ENCODE results near the gene NANOS1. TPM values are rescaled to one million over a fixed set of nuclear protein-coding genes. Genes with fewer than 3 reads are reported as not detected.

The NANOS1 gene
- total and polyA plus RNA-seq, 2 experiments from 2014 or later, result under 0.01 to 0.15 TPM

GRCh38 chr10:119045561-119045960 lies 16.0 kb downstream of the NANOS1 start:
- Histone ChIP-seq H3K27ac (no peak overlapping the region), H3K27me3 (replicated peaks; ENCODE audit: insufficient read depth) (no peaks in the 10 kb centered on the region), H3K9me3 (ENCODE audit: low read depth) (no peaks in the 10 kb centered on the region), H4K20me1 (ENCODE audit: insufficient read depth) (peaks cover 20% of the 10 kb centered on the region; the same call in 1 of the 2 replicates), H3K9ac (no peak overlapping the region), H3K9me2 (ENCODE audit: insufficient read depth) (no peaks in the 10 kb centered on the region), H2AFZ (no peak overlapping the region), H3K4me1 (ENCODE audit: insufficient read depth) (no peaks in the 10 kb centered on the region), H3K36me3 (ENCODE audit: low read depth) (peaks cover 98% of the 10 kb centered on the region), H3F3A (ENCODE audit: insufficient read depth) (peaks cover 34% of the 10 kb centered on the region), H3K4me2 (ENCODE audit: unreplicated experiment) (no peak overlapping the region), H3K4me3 (no peak overlapping the region), H3K79me2 (ENCODE audit: insufficient read depth) (peaks cover 100% of the 10 kb centered on the region)
- no peak for TF ChIP-seq EZH2phosphoT487 (IDR thresholded peaks at IDR 0.05; ENCODE audit: insufficient read depth, low read depth)
- no peak for TF ChIP-seq EZH2 (IDR thresholded peaks at IDR 0.05; ENCODE audit: insufficient read depth, poor library complexity, severe bottlenecking)
- DNase-seq, result no peak
- 89 to 90% methylated on average over 7 of the region's 7 CpGs for WGBS, 2 experiments (ENCODE audit: low coverage in 1 of 2, low lambda C conversion rate in 2 of 2, missing lambda C conversion rate in 2 of 2)
- in situ Hi-C loops (cut with MboI), result no loop called here

DNA sequence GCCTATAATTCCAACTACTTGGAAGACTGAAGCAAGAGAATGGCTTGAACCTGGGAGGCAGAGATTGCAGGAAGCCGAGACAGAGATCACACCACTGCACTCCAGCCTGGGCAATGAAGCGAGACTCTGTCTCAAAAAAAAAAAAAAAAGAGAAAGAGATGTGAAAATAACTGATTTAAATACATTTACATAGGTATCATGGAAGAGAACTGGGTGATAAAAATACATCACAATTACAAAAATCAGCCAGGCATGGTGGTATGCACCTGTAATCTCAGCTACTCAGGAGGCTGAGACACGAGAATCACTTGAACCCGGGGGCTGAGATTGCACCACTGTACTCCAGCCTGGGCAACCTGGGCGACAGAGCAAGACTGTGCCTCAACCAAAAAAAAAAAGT lies 19.8 kb downstream of the NANOS1 start:
- peaks cover 100% of the 10 kb centered on the region for H3K79me2 ChIP-seq (ENCODE audit: insufficient read depth)
- peaks cover 50% of the 10 kb centered on the region for H3F3A ChIP-seq (ENCODE audit: insufficient read depth)
- no peak for DNase-seq
- peaks cover 27% of the 10 kb centered on the region; the same call in 1 of the 2 replicates for H4K20me1 ChIP-seq (ENCODE audit: insufficient read depth)
- 97 to 99% methylated on average over 5 of the region's 5 CpGs for WGBS, 2 experiments (ENCODE audit: low coverage in 1 of 2, low lambda C conversion rate in 2 of 2, missing lambda C conversion rate in 2 of 2)
- TF ChIP-seq EZH2 (IDR thresholded peaks at IDR 0.05; ENCODE audit: insufficient read depth, poor library complexity, severe bottlenecking) (no peak), EZH2phosphoT487 (IDR thresholded peaks at IDR 0.05; ENCODE audit: insufficient read depth, low read depth) (no peak)
- H3K4me2 ChIP-seq (ENCODE audit: unreplicated experiment), result no peak overlapping the region
- H3K27ac ChIP-seq, result no peak overlapping the region
- in situ Hi-C loops (cut with MboI), result no loop called here
- no peaks in the 10 kb centered on the region for H3K9me2 ChIP-seq (ENCODE audit: insufficient read depth)
- peaks cover 94% of the 10 kb centered on the region for H3K36me3 ChIP-seq (ENCODE audit: low read depth)
- H3K27me3 ChIP-seq (replicated peaks; ENCODE audit: insufficient read depth), result no peaks in the 10 kb centered on the region
- H3K9me3 ChIP-seq (ENCODE audit: low read depth), result no peaks in the 10 kb centered on the region
- no peak overlapping the region for H2AFZ ChIP-seq
- H3K9ac ChIP-seq, result no peak overlapping the region
- no peaks in the 10 kb centered on the region for H3K4me1 ChIP-seq (ENCODE audit: insufficient read depth)
- no peak overlapping the region for H3K4me3 ChIP-seq

DNA sequence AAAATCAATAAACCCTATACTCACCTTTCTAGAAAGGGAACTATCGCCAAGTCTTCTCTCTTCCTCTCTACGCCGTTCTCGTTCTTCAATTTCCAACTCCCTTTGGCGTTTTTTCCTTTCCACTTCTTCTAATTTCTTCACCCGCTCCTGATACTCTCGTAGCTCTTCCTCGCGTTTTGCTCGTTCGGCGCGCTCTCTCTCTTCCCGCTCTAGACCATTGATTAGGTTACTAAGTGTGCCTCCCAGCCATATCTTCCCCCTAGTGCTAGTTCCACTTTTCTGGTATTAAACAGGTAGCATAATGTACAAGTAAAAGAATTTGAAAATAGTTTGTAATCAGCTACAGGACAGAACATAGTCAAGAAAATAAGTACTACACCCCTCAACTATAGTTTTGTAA lies 20.3 kb downstream of the NANOS1 start:
- Histone ChIP-seq H2AFZ (no peak overlapping the region), H3K36me3 (ENCODE audit: low read depth) (peaks cover 94% of the 10 kb centered on the region), H3K9ac (no peak overlapping the region), H3K27ac (no peak overlapping the region), H3K4me2 (ENCODE audit: unreplicated experiment) (no peak overlapping the region), H3K4me1 (ENCODE audit: insufficient read depth) (no peaks in the 10 kb centered on the region), H3F3A (ENCODE audit: insufficient read depth) (peaks cover 50% of the 10 kb centered on the region), H3K9me3 (ENCODE audit: low read depth) (no peaks in the 10 kb centered on the region), H3K4me3 (no peak overlapping the region), H3K9me2 (ENCODE audit: insufficient read depth) (no peaks in the 10 kb centered on the region), H3K27me3 (replicated peaks; ENCODE audit: insufficient read depth) (no peaks in the 10 kb centered on the region), H3K79me2 (ENCODE audit: insufficient read depth) (peaks cover 100% of the 10 kb centered on the region), H4K20me1 (ENCODE audit: insufficient read depth) (peaks cover 27% of the 10 kb centered on the region; the same call in 1 of the 2 replicates)
- in situ Hi-C loops (cut with MboI), result no loop called here
- TF ChIP-seq EZH2phosphoT487 (IDR thresholded peaks at IDR 0.05; ENCODE audit: insufficient read depth, low read depth) (no peak), EZH2 (IDR thresholded peaks at IDR 0.05; ENCODE audit: insufficient read depth, poor library complexity, severe bottlenecking) (no peak)
- no peak for DNase-seq
- WGBS, 2 experiments (ENCODE audit: low coverage in 1 of 2, low lambda C conversion rate in 2 of 2, missing lambda C conversion rate in 2 of 2), result 94 to 96% methylated on average over 14 of the region's 14 CpGs

DNA sequence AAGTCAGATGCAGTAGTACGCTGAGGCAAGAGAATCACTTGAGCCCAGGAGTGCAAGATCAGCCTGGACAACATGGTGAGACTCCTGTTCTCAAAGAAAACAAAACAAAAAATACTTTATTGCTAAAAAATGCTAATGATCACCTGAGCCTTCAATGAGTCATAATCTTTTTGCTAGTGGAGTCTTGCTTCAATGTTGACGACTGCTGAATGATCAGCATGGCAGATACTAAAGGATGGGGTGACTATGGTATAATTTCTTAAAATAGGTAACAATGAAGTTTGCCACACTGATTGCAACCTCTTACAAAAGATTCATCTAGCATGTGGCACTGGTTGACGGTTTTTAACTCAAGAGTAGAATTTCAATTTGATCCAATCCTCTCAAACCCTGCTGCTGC lies 22.3 kb downstream of the NANOS1 start:
- H3K79me2 ChIP-seq (ENCODE audit: insufficient read depth), result peaks cover 100% of the 10 kb centered on the region
- TF ChIP-seq EZH2 (IDR thresholded peaks at IDR 0.05; ENCODE audit: insufficient read depth, poor library complexity, severe bottlenecking) (no peak), EZH2phosphoT487 (IDR thresholded peaks at IDR 0.05; ENCODE audit: insufficient read depth, low read depth) (no peak)
- H2AFZ ChIP-seq, result no peak overlapping the region
- no peaks in the 10 kb centered on the region for H3K4me1 ChIP-seq (ENCODE audit: insufficient read depth)
- H3K9me3 ChIP-seq (ENCODE audit: low read depth), result no peaks in the 10 kb centered on the region
- H3F3A ChIP-seq (ENCODE audit: insufficient read depth), result peaks cover 54% of the 10 kb centered on the region
- H3K4me2 ChIP-seq (ENCODE audit: unreplicated experiment), result no peak overlapping the region
- H3K27ac ChIP-seq, result no peak overlapping the region
- peaks cover 19% of the 10 kb centered on the region; the same call in 1 of the 2 replicates for H4K20me1 ChIP-seq (ENCODE audit: insufficient read depth)
- peaks cover 91% of the 10 kb centered on the region for H3K36me3 ChIP-seq (ENCODE audit: low read depth)
- H3K9ac ChIP-seq, result no peak overlapping the region
- DNase-seq, result no peak
- in situ Hi-C loops (cut with MboI), result no loop called here
- 70 to 72% methylated on average over 3 of the region's 3 CpGs for WGBS, 2 experiments (ENCODE audit: low coverage in 1 of 2, low lambda C conversion rate in 2 of 2, missing lambda C conversion rate in 2 of 2)
- H3K4me3 ChIP-seq, result no peak overlapping the region
- H3K9me2 ChIP-seq (ENCODE audit: insufficient read depth), result no peaks in the 10 kb centered on the region
- H3K27me3 ChIP-seq (replicated peaks; ENCODE audit: insufficient read depth), result no peaks in the 10 kb centered on the region

- no peak overlapping the region for H3K27ac ChIP-seq
- in situ Hi-C loops (cut with MboI), result no loop called here
- no peak overlapping the region for H3K9ac ChIP-seq
- H3K4me3 ChIP-seq, result no peak overlapping the region
- H3F3A ChIP-seq (ENCODE audit: insufficient read depth), result peaks cover 53% of the 10 kb centered on the region
- TF ChIP-seq EZH2phosphoT487 (IDR thresholded peaks at IDR 0.05; ENCODE audit: insufficient read depth, low read depth) (no peak), EZH2 (IDR thresholded peaks at IDR 0.05; ENCODE audit: insufficient read depth, poor library complexity, severe bottlenecking) (no peak)
- peaks cover 90% of the 10 kb centered on the region for H3K36me3 ChIP-seq (ENCODE audit: low read depth)
- no peaks in the 10 kb centered on the region for H3K4me1 ChIP-seq (ENCODE audit: insufficient read depth)
- H3K79me2 ChIP-seq (ENCODE audit: insufficient read depth), result peaks cover 100% of the 10 kb centered on the region
- 0 out of 2 replicates have a peak, but pooled peaks cover 11% of the 10 kb centered on the region for H4K20me1 ChIP-seq (ENCODE audit: insufficient read depth)
- H3K4me2 ChIP-seq (ENCODE audit: unreplicated experiment), result no peak overlapping the region
- H2AFZ ChIP-seq, result no peak overlapping the region
- WGBS, 2 experiments (ENCODE audit: low coverage in 1 of 2, low lambda C conversion rate in 2 of 2, missing lambda C conversion rate in 2 of 2), result 100% methylated on average over 1 of the region's 1 CpG
- H3K9me2 ChIP-seq (ENCODE audit: insufficient read depth), result no peaks in the 10 kb centered on the region
- H3K27me3 ChIP-seq (replicated peaks; ENCODE audit: insufficient read depth), result no peaks in the 10 kb centered on the region
- no peak for DNase-seq
- H3K9me3 ChIP-seq (ENCODE audit: low read depth), result no peaks in the 10 kb centered on the region
These were observed 26.0 kb downstream of the NANOS1 start for GRCh38 chr10:119055472-119055871.

Measured in GM23248 (cell line).